HK-2 (cell line): ENCODE results near the gene SYCE3.
A peak's percentile ranks its signal among the peaks of the same experiment; 100 is the strongest.
"Not testable (repeated sequence)": the region's sequence is repeated elsewhere in the genome, so short reads cannot be mapped to it uniquely, and the experiment has no call there.

Experiments used
- DNase-seq: peaks from one replicate; pipeline ENCODE4 v3.0.0-alpha.2; 2018; ENCODE audit not compliant: unreplicated experiment

The SYCE3 gene

GRCh38 chr22:50520826-50521453 is 41.8 kb downstream of the SYCE3 start:
- DNase-seq: no peak

DNA sequence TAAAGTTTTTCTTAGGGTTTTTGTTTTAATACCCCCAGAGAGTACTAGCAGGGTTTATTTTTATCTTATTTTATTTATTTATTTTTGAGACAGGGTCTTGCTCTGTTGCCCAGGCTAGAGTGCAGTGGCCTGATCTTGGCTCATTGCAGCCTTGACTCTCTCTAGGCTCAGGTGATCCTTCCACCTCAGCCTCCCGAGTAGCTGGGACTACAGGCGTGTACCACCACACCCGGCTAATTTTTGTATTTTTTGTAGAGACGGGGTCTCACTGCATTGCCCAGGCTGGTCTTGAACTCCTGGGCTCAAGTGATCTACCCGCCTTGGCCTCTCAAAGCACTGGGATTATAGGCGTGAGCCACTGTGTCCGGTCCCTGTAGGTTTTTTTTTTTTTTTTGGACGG is 42.5 kb downstream of the SYCE3 start:
- DNase-seq: not testable (repeated sequence)

GRCh38 chr22:50519151-50519550 is 43.6 kb downstream of the SYCE3 start:
- no peak for DNase-seq

GRCh38 chr22:50518606-50519005 is 44.1 kb downstream of the SYCE3 start:
- DNase-seq: no peak

DNA sequence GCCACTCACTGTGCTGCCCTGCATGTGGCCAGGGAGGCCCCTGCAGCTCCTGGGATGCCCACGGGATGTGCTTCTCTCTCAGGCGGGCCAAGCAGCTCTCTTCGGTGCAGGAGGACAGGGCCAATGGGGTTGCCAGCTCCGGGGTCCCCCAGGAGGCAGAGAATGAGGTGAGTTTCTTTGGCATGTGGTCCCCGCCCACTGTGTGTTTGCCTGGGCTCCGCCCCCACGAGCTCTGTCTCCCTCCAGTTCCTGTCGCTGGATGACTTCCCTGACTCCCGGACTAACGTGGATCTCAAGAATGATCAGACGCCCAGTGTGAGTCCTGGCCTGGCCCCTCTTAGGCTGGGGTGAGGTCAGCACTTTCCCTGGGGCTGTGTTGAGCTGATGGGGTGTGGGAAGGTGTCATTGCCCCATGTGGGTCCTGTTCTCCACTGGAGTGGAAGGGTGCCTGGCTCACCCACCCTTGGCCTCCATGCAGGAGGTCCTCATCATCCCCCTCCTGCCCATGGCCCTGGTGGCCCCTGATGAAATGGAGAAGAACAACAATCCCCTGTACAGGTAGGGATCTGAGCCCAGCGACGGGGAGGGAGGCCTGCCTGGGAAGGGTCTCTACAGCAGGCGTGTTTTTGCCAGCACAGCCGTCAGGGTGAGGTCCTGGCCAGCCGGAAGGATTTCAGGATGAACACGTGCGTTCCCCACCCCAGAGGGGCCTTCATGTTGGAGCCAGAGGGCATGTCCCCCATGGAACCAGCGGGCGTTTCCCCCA is 45.0 kb downstream of the SYCE3 start:
- DNase-seq: no peak

- no peak for DNase-seq
Measured at GRCh38 chr22:50516891-50517290, 45.8 kb downstream of the SYCE3 start.

- DNase-seq: no peak
Measured at GRCh38 chr22:50516068-50516467, 46.7 kb downstream of the SYCE3 start.

DNA sequence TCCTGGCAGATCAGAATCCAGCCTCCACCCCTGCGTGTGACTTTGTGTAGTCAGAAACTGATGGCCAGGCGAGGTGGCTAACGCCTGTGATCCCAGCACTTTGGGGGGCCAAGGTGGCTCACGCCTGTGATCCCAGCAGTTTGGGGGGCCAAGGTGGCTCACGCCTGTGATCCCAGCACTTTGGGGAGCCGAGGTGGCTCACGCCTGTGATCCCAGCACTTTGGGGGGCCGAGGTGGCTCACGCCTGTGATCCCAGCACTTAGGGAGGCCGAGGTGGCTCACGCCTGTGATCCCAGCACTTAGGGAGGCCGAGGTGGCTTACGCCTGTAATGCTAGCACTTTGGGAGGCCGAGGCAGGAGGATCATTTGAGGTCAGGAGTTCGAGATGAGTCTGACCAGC is 49.5 kb downstream of the SYCE3 start:
- no peak for DNase-seq

GRCh38 chr22:50508897-50509296 is 53.8 kb downstream of the SYCE3 start:
- DNase-seq: no peak

DNA sequence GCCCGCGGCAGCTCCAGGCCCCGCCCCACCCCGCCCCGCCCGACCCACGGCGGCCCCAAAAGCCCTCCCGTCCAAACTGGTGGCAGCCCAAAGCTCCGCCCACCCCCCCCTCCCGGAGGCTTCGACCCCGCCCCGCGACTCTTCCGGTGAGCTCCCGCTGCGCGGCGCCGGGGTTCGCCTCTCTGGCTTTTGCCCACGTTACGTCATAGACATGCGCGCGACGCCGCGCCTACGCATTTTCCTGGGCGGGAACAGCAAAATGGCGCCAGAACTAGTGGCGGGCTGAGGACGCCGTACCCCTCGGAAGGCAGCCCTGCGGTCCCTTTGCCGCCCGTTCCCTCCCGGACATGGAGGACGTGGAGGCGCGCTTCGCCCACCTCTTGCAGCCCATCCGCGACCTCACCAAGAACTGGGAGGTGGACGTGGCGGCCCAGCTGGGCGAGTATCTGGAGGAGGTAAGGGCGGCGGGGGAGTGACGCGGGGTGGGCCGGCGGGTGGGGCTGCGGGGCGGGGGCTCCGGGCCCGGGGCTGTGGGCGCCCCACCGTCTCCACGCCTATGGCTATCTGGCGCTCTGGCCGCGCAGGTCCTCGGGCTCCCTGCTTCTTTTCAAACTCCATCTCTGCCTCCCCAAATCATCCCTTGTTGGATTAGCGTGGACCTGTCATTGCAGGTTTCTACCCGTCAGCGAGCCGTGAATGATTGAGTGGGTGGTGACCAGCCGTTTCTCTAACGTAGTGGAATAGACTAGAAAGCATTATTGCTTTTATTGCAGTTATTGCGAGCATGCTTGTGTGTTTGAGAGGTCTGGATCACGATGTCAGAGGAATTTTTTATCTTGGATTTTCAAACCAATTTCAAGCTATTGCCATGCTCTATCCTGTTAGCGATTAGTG is 54.5 kb downstream of the SYCE3 start, which contains the start of gene NCAPH2:
Gene NCAPH2, plus strand, starts transcription at position 234 of the 894 bp plus-strand sequence. Its CDS starts 114 bp downstream, at position 348.
- peak; percentile 98 for DNase-seq

GRCh38 chr22:50507421-50507990 is 55.2 kb downstream of the SYCE3 start, which contains the start of gene LMF2:
Gene LMF2 (minus strand): TSS chr22:50507702. CDS start chr22:50507675, 27 bp downstream.
- DNase-seq: no peak

DNA sequence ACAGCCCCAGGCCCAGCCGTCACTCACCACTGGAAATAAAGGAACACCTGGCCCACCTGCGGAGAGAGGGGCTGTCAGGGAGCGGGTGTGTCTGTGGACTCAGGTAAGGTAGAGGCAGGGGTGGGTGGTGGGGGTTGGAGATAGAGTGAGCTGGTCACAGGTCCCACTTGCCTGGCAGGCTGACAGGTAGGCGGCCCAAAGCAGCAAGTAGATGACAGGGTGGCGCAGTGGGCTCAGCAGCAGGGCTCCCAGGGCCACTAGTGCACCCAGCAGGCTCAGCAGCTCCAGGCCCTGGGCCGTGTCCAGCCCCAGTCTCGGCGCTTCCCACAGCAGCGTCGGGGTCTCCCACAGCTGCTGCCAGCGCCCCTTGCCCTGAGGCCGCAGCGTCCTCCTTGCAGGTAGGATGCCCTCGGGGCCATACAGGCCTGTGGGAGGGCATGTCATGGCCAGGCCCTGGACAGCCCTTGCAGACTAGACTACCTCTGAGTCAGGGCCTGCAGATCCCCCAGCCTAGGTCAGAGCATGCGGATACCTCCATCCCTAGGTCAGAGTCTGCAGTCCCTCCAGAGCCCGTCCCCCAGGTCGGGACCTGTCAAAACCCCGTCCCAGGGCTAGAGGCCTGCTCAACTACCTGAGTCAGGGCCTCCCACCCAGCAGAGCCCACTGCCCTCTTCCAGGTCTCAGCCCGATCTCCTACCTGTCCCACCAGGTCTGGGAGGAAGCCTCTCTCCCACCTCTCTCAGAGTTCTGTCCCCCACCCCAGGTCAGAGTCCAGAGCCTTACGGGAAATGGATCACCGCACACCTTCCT is 55.9 kb downstream of the SYCE3 start:
- DNase-seq: no peak

DNA sequence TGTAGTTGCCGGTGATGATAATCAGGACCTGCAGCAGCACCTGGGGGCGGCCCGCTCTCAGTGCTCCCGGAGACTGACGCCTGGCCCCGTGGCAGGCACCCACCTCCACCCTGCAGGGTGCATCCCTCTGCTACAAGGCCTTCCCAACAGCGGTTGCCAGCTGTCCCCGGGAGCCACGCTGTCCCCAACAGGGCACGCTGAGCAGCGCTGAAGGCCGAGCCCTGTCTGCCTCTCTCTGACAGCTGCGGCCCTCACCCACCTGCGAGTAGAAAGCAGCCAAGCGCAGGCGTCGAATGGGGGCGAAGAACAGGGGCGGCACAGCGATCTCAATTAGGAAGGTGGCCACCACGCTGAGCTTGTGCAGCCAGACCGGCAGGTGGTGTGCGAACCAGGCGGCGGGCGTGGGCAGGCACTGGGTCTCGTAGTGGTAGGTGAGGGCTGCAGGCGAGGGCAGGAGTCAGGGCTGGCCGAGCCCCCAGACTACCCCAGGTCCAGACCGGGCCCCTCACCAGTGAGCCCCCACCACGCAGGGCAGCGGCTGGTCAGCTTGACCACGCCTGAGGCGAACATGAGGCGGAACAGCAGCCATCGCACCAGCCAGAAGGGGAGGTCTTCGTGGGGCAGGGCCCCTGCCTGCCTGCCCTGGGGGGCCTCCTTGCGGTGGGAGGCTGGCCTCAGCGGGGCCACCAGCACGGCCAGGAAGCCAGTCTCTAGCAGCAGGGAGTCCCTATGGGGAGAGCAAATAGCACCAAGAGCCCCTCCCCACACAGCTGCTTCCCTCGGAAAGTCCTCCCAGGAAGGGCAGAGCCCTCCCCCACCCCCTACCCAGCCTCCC is 56.7 kb downstream of the SYCE3 start:
- no peak for DNase-seq

- DNase-seq: no peak
Measured at GRCh38 chr22:50505276-50505775, 57.4 kb downstream of the SYCE3 start.

- DNase-seq: no peak
Measured at GRCh38 chr22:50504369-50505211, 58.1 kb downstream of the SYCE3 start.

GRCh38 chr22:50503475-50504145 is 59.1 kb downstream of the SYCE3 start:
- DNase-seq: no peak

DNA sequence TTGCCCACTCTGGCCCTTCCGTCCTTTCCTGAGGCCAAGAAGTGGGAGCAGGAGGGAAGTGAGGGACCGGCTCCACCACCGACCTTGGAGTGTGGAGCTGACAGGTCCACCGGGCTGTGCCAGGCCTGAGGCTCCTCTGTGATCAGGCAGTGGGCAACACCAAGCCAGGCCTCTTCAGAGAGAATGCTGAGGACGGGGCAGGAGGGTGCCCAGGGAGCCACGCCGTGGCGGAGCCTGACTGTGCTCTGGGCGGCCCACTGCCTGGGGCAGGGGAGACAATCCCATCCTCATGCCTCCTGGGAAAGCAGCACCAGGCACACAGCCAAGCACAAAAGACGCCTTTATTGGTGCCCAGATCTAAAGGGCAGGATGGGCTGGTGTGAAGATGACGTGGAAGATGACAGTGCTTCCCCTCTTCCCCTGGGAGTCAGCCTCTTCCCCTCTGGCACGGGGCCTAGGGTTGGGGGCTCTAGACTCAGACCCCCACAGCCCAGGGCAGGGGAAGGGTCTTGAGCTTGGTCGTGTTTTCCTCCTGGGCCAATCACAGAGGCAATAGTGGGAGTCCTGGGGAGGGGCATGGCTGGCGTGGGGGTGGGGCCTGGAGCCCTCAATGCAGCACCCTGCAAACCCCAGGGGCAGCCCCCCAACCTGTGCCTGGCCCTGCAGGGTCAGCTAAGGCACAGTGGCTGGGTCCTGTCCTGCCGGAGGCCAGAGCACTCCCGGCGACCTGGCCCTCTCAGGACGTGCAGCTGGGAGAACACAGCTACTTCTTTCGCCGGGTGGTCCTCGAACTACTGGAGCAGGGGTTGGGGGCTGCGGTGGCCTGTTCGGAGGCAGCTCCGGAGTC is 59.9 kb downstream of the SYCE3 start:
- DNase-seq: no peak
